A549 (cell line): ENCODE results near the gene IGLON5.

Experiments
- ATOH8 ChIP-seq: fragments of 250-450 bp; sonication (Bioruptor Pico); IDR thresholded peaks from 2 replicates; pipeline ENCODE4 v1.5.0; 2020; ENCODE audit warnings: low read depth, mild to moderate bottlenecking, moderate library complexity
- BHLHE40 ChIP-seq: IDR thresholded peaks from 2 replicates; pipeline ENCODE4 v1.6.1; 2012; ENCODE audit warnings: low read depth, low read length, inconsistent platforms
- CHD2 ChIP-seq: fragments of 150-350 bp; IDR thresholded peaks from 2 replicates; pipeline ENCODE4 v1.6.1; 2014; ENCODE audit warnings: low read length; ENCODE audit not compliant: partially characterized antibody
- CTCF ChIP-seq: fragments of >200 bp; sonication (Bioruptor Twin); formaldehyde crosslinking; IDR thresholded peaks from 3 replicates; pipeline ENCODE4 v1.5.1; 2016
- HOXA7 ChIP-seq: fragments of 250-450 bp; sonication (Bioruptor Pico); IDR thresholded peaks from 2 replicates; pipeline ENCODE4 v1.5.0; 2020; ENCODE audit warnings: mild to moderate bottlenecking, moderate library complexity
- JUN ChIP-seq, 2 experiments: fragments of >200 bp; sonication (Bioruptor Twin); formaldehyde crosslinking; IDR thresholded peaks; 2 replicates in 1 of 2; 3 replicates in 1 of 2; pipeline ENCODE4 v1.6.1; 2016 to 2017
- POLR2A ChIP-seq: IDR thresholded peaks from 2 replicates; pipeline ENCODE4 v1.6.1; 2012; ENCODE audit warnings: mild to moderate bottlenecking, low read length
- ZFP36 ChIP-seq: fragments of 450-650 bp; IDR thresholded peaks from 2 replicates; pipeline ENCODE4 v1.6.1; 2014; ENCODE audit warnings: borderline replicate concordance; ENCODE audit not compliant: partially characterized antibody

- TF ChIP-seq CTCF (no peak), ATOH8 (CRISPR knock-in tag) (no peak), HOXA7 (CRISPR knock-in tag) (no peak), CHD2 (no peak), BHLHE40 (no peak), POLR2A (no peak), JUN (IDR thresholded peaks at IDR 0.05) (no peak), ZFP36 (no peak)
Measured at GRCh38 chr19:51325161-51325976, 13.9 kb downstream of the IGLON5 start.
